ENCODE results near the gene AATK. TPM values are rescaled to one million over a fixed set of nuclear protein-coding genes. Genes with fewer than 3 reads are reported as not detected.

The AATK gene
- total RNA-seq, 2 experiments from 2014 or later, result 0.25 to 0.31 TPM

DNA sequence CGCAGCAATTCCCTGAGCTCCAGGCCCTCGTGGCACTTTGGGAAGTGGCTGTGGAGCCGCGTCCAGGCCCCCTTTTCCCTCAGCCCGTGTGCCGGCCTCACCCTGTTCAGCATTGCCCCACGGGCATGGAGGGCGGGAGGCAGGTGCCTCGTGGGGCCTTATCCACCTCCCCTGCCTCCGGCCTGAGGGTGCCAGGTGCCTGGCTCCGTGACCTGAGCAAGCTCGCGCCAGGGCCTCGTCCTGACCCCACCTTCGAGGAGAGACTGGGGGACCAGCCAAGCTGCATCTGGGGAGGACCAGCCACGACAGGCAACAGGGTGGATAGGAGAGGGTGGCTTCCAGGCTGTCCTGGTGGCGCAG is 27.0 kb upstream of the AATK start:
- no peak for DNase-seq
- no peaks in the 10 kb centered on the region for H3K9me3 Mint-ChIP-seq
- H3K4me1 Mint-ChIP-seq, result no peaks in the 10 kb centered on the region
- H3K27me3 Mint-ChIP-seq, result no peaks in the 10 kb centered on the region
- H3K27ac Mint-ChIP-seq, result no peak overlapping the region
- H3K36me3 Mint-ChIP-seq (ENCODE audit: low read depth), result no peaks in the 10 kb centered on the region
- ChIA-PET POLR2A (no interaction called here), CTCF (interaction anchor here (1.2 kb wide), 1 partner anchor 11 kb away, joined by 4 read pairs; no protein-coding TSS in a partner anchor)
- no peak overlapping the region for H3K4me3 Mint-ChIP-seq

DNA sequence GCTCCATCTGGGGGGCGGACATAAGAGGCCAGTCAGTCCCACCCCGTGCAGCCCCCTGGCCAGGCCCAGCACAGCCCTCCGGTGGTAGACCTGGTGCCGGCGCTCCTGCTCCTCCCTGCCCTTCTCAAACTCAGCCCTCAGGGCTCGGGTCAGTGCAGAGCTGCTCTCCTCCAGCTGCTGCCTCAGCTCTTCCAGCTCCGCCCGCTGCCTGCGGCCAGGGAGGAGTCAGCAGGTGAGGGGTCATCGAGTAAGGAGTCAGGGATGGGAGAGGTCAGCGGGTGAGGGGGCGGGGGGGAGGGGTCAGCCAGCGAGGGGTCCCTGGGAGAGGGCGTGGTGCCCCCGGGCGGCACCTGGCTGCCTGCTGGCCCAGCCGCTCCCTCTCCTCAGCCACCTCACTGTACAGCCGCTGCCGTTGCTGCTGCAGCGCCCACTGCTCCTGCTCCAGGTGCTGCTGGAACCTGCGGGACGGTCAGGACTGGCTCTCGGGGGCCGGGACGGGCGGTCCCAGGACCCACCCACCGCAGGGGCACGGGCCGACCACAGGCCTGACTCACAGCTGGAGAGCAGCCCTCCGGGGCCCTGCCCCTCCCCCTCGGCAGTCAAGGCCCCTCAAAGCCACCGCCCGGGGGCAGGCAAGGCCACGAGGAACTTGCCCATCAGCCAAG is 26.5 kb upstream of the AATK start:
- no peaks in the 10 kb centered on the region for H3K27me3 Mint-ChIP-seq
- no peak overlapping the region for H3K27ac Mint-ChIP-seq
- POLR2A ChIA-PET, result no interaction called here
- no peaks in the 10 kb centered on the region for H3K4me1 Mint-ChIP-seq
- CTCF ChIA-PET, result interaction anchor here (0.6 to 1.2 kb wide), 2 partner anchors 11 to 1026 kb away, joined by 4 to 5 read pairs; no protein-coding TSS in a partner anchor
- H3K9me3 Mint-ChIP-seq, result no peaks in the 10 kb centered on the region
- DNase-seq, result no peak
- no peaks in the 10 kb centered on the region for H3K36me3 Mint-ChIP-seq (ENCODE audit: low read depth)
- no peak overlapping the region for H3K4me3 Mint-ChIP-seq

DNA sequence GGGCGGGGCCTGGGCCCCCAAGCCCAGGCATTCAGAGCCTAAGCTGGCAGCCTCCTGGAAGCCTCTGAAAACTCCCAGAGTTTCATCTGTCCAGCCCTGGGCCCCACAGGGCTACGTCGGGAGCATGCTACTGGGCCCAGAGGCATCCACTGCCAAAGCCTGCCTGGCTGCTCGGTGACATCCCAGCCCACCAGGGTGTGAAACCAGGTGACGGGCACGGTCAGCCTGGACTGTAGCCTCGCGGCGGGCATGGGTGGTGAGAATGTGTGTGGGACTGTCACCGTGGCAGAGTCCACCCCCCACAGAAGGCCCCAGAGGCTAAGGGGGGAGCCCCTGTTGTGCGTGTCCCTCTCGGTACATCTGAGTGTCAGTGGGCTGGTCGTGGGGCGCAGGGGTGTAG is 25.6 kb upstream of the AATK start:
- Mint-ChIP-seq H3K36me3 (ENCODE audit: low read depth) (no peaks in the 10 kb centered on the region), H3K9me3 (no peaks in the 10 kb centered on the region), H3K27me3 (no peaks in the 10 kb centered on the region), H3K4me1 (no peaks in the 10 kb centered on the region), H3K4me3 (no peak overlapping the region), H3K27ac (no peak overlapping the region)
- no peak for DNase-seq
- POLR2A ChIA-PET, result no interaction called here
- CTCF ChIA-PET, result no interaction called here

DNA sequence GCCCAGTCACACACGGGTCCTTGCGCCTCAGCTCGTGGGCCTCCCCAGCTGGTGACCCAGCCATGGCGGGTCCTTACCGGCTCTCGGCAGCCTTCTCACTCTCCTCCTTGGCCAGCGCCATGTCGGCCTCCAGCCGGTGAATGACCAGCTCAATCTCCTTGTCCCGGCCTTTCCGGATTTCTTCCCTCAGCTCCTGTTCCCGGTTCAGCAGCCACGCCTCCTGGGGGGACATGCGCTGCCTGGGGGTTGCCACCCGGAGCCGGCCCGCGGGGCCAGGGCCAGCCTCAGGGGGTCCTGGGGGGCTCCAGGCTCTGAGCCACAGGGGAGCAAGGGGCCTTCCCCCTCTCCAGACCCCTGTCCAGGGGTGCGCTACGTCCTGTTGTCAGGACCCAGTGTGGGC is 25.1 kb upstream of the AATK start:
- ChIA-PET CTCF (interaction anchor here (1.2 kb wide), 1 partner anchor 8 kb away, joined by 3 read pairs; no protein-coding TSS in a partner anchor), POLR2A (no interaction called here)
- Mint-ChIP-seq H3K36me3 (ENCODE audit: low read depth) (no peaks in the 10 kb centered on the region), H3K27ac (no peak overlapping the region), H3K9me3 (no peaks in the 10 kb centered on the region), H3K4me1 (no peaks in the 10 kb centered on the region), H3K4me3 (no peak overlapping the region), H3K27me3 (no peaks in the 10 kb centered on the region)
- no peak for DNase-seq

DNA sequence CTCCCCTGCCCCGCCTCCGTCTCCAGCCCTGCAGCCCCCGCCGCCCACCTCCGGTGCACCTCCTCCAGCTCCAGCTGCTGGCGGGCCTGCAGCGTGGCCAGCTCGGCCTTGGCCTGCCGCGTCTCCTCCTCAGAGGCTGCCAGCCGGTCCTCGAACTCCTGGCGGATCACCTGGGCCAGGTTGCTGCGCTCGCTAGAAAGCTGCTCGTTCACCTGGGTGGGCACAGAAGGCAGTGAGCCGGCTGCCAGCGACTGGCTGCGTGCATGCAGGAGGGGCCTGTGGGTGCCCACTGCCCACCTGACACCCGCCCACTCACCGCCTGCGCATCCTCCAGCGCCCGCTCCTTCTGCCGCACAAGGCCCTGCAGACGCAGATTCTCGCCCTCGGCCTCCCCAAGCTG is 24.6 kb upstream of the AATK start:
- Mint-ChIP-seq H3K36me3 (ENCODE audit: low read depth) (no peaks in the 10 kb centered on the region), H3K9me3 (no peaks in the 10 kb centered on the region), H3K4me1 (no peaks in the 10 kb centered on the region), H3K27ac (no peak overlapping the region), H3K27me3 (no peaks in the 10 kb centered on the region), H3K4me3 (no peak overlapping the region)
- CTCF ChIA-PET, result interaction anchor here (0.7 to 1.2 kb wide), 2 partner anchors 8 to 48 kb away, joined by 3 to 6 read pairs; no protein-coding TSS in a partner anchor
- no peak for DNase-seq
- POLR2A ChIA-PET, result no interaction called here

DNA sequence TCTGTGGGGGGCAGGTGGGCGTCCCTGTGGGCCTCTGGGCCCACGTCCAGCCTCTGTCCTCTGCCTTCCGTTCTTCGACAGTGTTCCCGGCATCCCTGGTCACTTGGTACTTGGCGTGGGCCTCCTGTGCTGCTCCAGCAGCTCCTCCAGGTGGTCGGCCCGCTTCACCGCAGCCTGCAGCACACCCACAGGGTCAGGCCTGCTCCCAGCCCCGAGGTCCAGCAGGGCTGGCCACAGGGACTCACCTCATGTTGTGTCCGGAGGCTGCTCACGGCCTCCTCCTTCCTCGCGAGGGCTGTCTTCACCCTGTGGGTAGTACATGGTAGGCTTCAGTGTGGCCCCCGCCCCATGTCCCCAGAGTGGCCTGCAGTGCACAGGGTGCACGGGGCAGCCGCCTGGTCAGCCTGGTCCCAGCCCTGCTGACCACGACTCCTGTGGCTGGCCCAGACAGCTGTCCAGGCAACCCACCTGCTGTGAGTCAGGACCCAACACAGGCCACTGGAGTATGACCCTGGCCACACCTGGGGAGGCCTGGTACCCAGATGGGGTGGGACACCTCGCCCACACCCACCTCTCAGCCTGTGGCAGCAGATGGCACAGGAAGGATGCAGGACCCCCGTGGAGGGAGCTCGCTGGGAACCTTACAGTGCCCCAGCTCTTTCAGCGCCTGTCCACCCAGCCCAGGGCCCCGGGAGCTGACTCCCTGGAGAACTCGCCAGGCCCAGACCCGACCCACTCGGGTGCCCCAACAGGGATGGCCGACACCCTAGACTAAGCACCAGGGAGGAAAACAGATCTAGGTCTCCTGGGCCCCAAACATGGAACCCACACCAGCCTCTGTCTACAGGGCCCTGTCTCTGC is 23.9 kb upstream of the AATK start:
- ChIA-PET POLR2A (no interaction called here), CTCF (interaction anchor here (0.7 to 1.2 kb wide), 2 partner anchors 9 to 48 kb away, joined by 3 to 6 read pairs; no protein-coding TSS in a partner anchor)
- Mint-ChIP-seq H3K4me3 (no peak overlapping the region), H3K36me3 (ENCODE audit: low read depth) (no peaks in the 10 kb centered on the region), H3K27me3 (no peaks in the 10 kb centered on the region), H3K4me1 (no peaks in the 10 kb centered on the region), H3K9me3 (no peaks in the 10 kb centered on the region), H3K27ac (no peak overlapping the region)
- no peak for DNase-seq

DNA sequence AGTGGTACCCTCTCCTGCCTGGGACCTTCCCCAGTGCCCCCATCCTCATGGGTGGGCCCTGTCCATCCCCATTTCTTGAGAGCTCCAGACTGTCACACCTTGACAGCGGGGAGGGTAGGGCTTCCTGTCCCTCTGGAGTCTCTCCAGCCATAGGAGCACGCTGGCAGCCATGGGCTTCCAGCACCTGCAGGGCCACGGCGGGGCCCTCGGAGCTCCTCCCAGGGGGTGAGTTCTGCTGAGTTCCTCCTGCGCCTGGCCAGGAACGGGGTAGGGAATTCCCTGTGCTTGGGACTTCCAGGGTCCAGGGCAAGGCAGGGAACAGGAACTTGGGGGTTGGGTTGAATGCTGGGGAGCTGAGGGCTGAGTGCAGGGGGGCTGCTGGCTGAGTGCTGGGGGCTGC is 23.0 kb upstream of the AATK start:
- ChIA-PET CTCF (interaction anchor here (0.6 to 0.7 kb wide), 2 partner anchors 12 to 47 kb away, joined by 4 read pairs; no protein-coding TSS in a partner anchor), POLR2A (no interaction called here)
- H3K27ac Mint-ChIP-seq, result no peak overlapping the region
- H3K4me1 Mint-ChIP-seq, result no peaks in the 10 kb centered on the region
- no peak for DNase-seq
- H3K36me3 Mint-ChIP-seq (ENCODE audit: low read depth), result no peaks in the 10 kb centered on the region
- no peaks in the 10 kb centered on the region for H3K9me3 Mint-ChIP-seq
- H3K4me3 Mint-ChIP-seq, result no peak overlapping the region
- H3K27me3 Mint-ChIP-seq, result peaks cover 2% of the 10 kb centered on the region

DNA sequence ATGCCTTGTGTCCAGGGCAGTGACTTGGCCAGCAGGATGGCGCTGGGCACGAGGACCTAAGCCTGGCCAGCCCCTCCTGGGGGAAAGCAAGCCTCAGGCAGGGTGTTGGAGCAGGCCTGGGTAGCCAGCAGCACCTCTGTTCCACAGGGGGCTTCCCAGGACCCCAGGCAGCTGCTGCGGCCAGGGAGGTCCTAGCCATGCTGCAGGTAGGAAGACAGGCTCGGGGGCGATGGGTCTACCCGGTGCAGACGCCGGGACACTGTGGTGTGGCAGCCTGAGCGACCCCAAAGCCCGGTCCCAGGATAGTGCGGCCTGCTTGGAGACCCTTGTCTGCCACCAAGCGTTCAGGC is 22.4 kb upstream of the AATK start:
- ChIA-PET CTCF (interaction anchor here (0.7 kb wide), 1 partner anchor 13 kb away, joined by 4 read pairs; no protein-coding TSS in a partner anchor), POLR2A (no interaction called here)
- Mint-ChIP-seq H3K27me3 (peaks cover 2% of the 10 kb centered on the region), H3K9me3 (no peaks in the 10 kb centered on the region), H3K27ac (no peak overlapping the region), H3K36me3 (ENCODE audit: low read depth) (no peaks in the 10 kb centered on the region), H3K4me1 (no peaks in the 10 kb centered on the region), H3K4me3 (no peak overlapping the region)
- no peak for DNase-seq

DNA sequence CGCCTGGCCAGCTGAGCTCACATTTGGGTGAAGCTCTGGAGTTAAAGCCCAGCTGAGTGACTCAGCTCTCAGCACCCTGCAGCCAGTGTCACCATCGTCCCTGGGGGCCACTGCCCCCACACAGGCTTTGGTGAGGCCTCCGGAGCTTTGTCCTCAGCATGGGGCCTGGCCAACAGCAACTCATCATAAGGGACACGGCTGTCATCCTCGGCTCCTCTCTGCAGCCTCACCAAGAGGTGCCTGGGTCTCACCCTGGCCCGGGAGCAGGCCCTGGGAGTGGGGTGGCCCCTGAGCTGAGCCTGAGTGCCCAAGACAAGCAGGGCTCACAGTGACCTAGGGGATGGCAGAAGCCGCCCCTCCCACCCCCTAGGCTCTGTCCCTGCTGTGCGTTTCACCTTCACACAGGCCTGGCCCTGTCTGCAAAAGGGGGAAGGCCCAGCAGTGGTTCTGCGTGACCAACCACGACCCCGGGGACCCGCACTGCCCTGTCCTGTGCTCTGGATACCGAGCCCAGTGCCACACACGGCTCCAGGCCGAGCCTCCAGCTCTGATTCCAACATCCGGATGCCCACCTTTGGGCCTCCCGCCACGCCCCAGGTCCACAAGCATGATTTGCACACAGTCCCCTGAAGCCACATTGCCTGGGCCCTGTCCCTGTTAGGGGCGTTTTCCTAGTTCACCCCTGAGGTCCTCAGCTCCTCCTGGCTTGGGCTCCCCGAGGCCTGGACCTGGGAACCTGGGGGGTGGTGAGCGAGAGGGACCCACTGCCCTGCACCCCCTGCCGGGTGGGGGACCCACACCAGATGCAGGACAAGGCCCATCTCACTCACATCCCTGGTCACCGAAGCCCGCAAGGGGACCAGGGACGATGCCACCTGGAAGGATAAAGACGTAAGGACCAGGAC is 21.8 kb upstream of the AATK start:
- ChIA-PET POLR2A (no interaction called here), CTCF (no interaction called here)
- H3K4me3 Mint-ChIP-seq, result no peak overlapping the region
- no peak overlapping the region for H3K27ac Mint-ChIP-seq
- H3K4me1 Mint-ChIP-seq, result no peaks in the 10 kb centered on the region
- H3K9me3 Mint-ChIP-seq, result no peaks in the 10 kb centered on the region
- no peak for DNase-seq
- peaks cover 2% of the 10 kb centered on the region for H3K27me3 Mint-ChIP-seq
- no peaks in the 10 kb centered on the region for H3K36me3 Mint-ChIP-seq (ENCODE audit: low read depth)

DNA sequence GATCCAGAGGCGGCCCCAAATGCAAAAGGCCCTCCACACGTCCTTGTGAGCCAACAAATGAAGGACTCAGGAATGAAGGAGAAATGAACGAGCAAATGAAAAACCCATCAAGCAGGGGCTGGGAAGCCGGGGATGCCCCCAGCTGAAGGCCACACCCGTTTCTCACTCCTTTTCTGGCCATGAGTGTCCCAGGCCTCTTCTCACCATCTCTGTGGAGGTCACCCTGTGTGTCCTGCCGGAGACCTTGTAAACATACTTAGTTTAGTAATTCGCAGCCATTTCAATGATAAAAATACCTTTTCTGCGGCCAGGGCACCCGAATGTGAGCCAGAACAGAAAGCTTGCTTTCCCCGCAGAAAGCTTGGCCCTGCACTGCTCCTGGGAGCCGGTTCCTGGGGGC is 21.1 kb upstream of the AATK start:
- ChIA-PET POLR2A (no interaction called here), CTCF (no interaction called here)
- Mint-ChIP-seq H3K4me1 (no peaks in the 10 kb centered on the region), H3K36me3 (ENCODE audit: low read depth) (no peaks in the 10 kb centered on the region), H3K27ac (no peak overlapping the region), H3K4me3 (no peak overlapping the region), H3K27me3 (peaks cover 2% of the 10 kb centered on the region), H3K9me3 (no peaks in the 10 kb centered on the region)
- DNase-seq, result no peak

DNA sequence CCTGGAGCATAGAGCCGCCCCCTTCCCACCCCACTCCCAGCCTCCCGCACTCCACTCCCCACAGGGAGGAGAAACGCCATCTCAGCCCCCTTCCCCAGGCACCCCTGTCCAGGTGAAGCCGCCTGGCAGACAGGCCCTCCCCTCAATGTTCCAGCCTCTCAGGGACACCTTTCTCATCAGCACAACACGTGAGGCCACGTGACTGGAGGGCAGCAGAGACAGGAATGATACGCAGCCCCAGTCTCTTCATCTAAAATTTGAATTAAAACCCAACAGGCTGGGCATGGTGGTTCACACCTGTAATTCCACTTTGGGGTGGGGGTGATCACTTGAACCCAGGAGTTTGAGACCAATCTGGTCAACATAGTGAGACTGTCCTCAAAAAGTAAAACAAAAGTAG is 20.2 kb upstream of the AATK start:
- no peak overlapping the region for H3K27ac Mint-ChIP-seq
- POLR2A ChIA-PET, result no interaction called here

DNA sequence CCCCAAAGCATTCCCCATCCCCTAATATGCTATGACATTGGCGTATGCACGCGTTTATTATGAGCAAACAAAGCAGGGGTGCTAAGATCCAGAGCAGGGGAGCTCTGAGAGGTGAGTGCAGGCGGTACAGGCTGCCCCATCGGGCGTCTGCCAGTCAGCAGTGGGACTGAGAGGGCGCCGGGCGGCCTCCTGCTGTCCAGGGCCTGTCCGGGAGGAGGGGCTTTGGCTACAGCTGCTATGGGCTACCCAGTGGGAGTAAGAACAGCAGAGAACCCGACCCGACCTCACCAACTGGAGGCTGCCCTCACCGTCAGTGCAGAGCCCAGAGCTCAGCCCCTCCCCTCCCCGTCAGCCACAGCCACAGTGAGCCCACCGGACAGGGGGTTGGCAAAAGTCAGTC is 18.5 kb upstream of the AATK start:
- DNase-seq, result no peak
- H3K27ac Mint-ChIP-seq, result no peak overlapping the region
- H3K4me3 Mint-ChIP-seq, result no peak overlapping the region
- no peaks in the 10 kb centered on the region for H3K4me1 Mint-ChIP-seq
- no peaks in the 10 kb centered on the region for H3K36me3 Mint-ChIP-seq (ENCODE audit: low read depth)
- CTCF ChIA-PET, result no interaction called here
- H3K27me3 Mint-ChIP-seq, result peaks cover 2% of the 10 kb centered on the region
- POLR2A ChIA-PET, result no interaction called here
- no peaks in the 10 kb centered on the region for H3K9me3 Mint-ChIP-seq

More for the DNA sequence above, 20.2 kb upstream of the AATK start:
- H3K4me1 Mint-ChIP-seq, result no peaks in the 10 kb centered on the region
- no peak for DNase-seq
- no peak overlapping the region for H3K4me3 Mint-ChIP-seq
- CTCF ChIA-PET, result no interaction called here
- H3K36me3 Mint-ChIP-seq (ENCODE audit: low read depth), result no peaks in the 10 kb centered on the region
- H3K27me3 Mint-ChIP-seq, result peaks cover 2% of the 10 kb centered on the region
- H3K9me3 Mint-ChIP-seq, result no peaks in the 10 kb centered on the region

DNA sequence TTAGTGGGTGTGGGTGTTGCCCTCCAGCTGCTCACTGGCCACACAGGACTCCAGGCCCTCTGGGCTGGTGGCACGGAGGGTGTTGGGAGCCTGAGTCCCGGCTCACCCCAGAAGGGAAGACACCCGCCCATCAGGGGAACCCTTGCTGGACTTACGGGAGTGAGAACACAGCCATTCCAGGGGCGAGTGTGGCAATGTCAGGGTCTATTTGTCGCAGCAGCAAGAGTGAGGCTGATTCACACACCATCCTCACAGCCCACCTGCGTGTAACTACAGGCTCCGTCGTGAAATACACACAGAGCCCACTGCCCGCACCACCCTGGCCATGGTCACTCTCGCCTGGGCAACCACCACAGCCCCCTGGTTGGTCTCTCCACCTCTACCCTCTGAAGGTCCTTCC is 17.8 kb upstream of the AATK start:
- H3K4me3 Mint-ChIP-seq, result no peak overlapping the region
- H3K27ac Mint-ChIP-seq, result no peak overlapping the region
- peaks cover 2% of the 10 kb centered on the region for H3K27me3 Mint-ChIP-seq
- no peaks in the 10 kb centered on the region for H3K4me1 Mint-ChIP-seq
- POLR2A ChIA-PET, result no interaction called here
- no peaks in the 10 kb centered on the region for H3K9me3 Mint-ChIP-seq
- no peaks in the 10 kb centered on the region for H3K36me3 Mint-ChIP-seq (ENCODE audit: low read depth)
- CTCF ChIA-PET, result no interaction called here
- DNase-seq, result no peak
